MG63 (cell line): ENCODE data around the gene BZW2. TPM values are rescaled to one million over a fixed set of nuclear protein-coding genes. Genes with fewer than 3 reads are reported as not detected.
A peak's percentile ranks its signal among the peaks of the same experiment; 100 is the strongest.

ENCODE experiments used
- DNase-seq: peaks from one replicate; pipeline ENCODE4 v3.0.0-alpha.2; 2020
- H3K27me3 ChIP-seq: fragments of 250-450 bp; sonication (Bioruptor Pico); 2 replicates; pipeline ENCODE4 v1.5.1; 2020; ENCODE audit warnings: mild to moderate bottlenecking, moderate library complexity
- H3K36me3 ChIP-seq: fragments of 250-450 bp; sonication (Bioruptor Pico); 2 replicates; pipeline ENCODE4 v1.5.1; 2020; ENCODE audit warnings: mild to moderate bottlenecking, moderate library complexity
- H3K4me3 ChIP-seq: fragments of 250-450 bp; sonication (Bioruptor Pico); 2 replicates; pipeline ENCODE4 v1.5.1; 2020; ENCODE audit warnings: mild to moderate bottlenecking, moderate library complexity
- H3K9me3 ChIP-seq: fragments of 250-450 bp; sonication (Bioruptor Pico); 2 replicates; pipeline ENCODE4 v1.5.1; 2020; ENCODE audit warnings: mild to moderate bottlenecking, moderate library complexity
- total RNA-seq: library from RNA; depleted of rRNA; stranded (reverse); fragments of >200 nt; shearing (Covaris generic); gene quantifications from 2 replicates; pipeline ENCODE4 v1.2.3, GENCODE V29; 2014; ENCODE audit warnings: low replicate concordance; rRNA removed

Gene BZW2
- total RNA-seq, 1 experiment from 2014 or later, result 120 TPM

GRCh38 chr7:16745645-16746044, 99.7 kb downstream of the BZW2 start:
- Histone ChIP-seq H3K27me3 (no peaks in the 10 kb centered on the region), H3K4me3 (no peak overlapping the region), H3K36me3 (no peaks in the 10 kb centered on the region), H3K9me3 (no peaks in the 10 kb centered on the region)
- DNase-seq, result no peak

GRCh38 chr7:16747102-16747501, 101.1 kb downstream of the BZW2 start:
- H3K36me3 ChIP-seq, result no peaks in the 10 kb centered on the region
- no peak for DNase-seq
- H3K4me3 ChIP-seq, result no peak overlapping the region
- no peaks in the 10 kb centered on the region for H3K9me3 ChIP-seq
- no peaks in the 10 kb centered on the region for H3K27me3 ChIP-seq

GRCh38 chr7:16753102-16753931, 107.3 kb downstream of the BZW2 start, which contains the start of gene TSPAN13:
TSS of gene TSPAN13 (plus strand) at chr7:16753755. CDS start at chr7:16753968, 213 bp downstream.
- no peaks in the 10 kb centered on the region for H3K27me3 ChIP-seq
- no peaks in the 10 kb centered on the region for H3K36me3 ChIP-seq
- no peaks in the 10 kb centered on the region for H3K9me3 ChIP-seq
- peak; percentile 79 for DNase-seq
- peak within 1 kb of the TSS; percentile 54 for H3K4me3 ChIP-seq

- Histone ChIP-seq H3K27me3 (no peaks in the 10 kb centered on the region), H3K36me3 (no peaks in the 10 kb centered on the region)
- DNase-seq, result peak; percentile 30
These were observed 108.2 kb downstream of the BZW2 start for GRCh38 chr7:16753932-16754855.

GRCh38 chr7:16754856-16755317, 108.9 kb downstream of the BZW2 start:
- Histone ChIP-seq H3K36me3 (no peaks in the 10 kb centered on the region), H3K4me3 (no peak overlapping the region), H3K9me3 (no peaks in the 10 kb centered on the region), H3K27me3 (no peaks in the 10 kb centered on the region)
- DNase-seq, result no peak

More at GRCh38 chr7:16753932-16754855, 108.2 kb downstream of the BZW2 start:
- H3K9me3 ChIP-seq, result no peaks in the 10 kb centered on the region
- H3K4me3 ChIP-seq, result peak overlapping the region; percentile 54

DNA sequence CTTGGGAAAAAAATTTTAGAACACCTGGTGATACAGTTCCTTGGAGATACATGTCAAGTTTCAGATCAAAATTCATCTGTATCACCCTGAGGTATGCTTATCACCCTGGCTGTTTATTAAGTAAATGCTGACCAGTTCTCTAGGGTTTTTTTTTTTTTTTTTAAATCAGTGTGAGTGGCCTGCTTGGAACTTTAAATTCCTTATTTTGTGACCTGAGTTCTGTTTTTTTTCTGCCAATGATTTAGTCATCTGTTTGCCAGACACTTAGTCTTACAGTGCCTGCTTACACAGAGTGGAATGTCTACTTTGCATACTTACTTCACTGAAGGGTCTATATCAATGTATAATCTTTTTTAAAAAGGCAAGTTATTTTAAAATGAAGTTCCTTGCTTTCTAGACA, 109.4 kb downstream of the BZW2 start:
- no peaks in the 10 kb centered on the region for H3K9me3 ChIP-seq
- no peaks in the 10 kb centered on the region for H3K36me3 ChIP-seq
- DNase-seq, result no peak
- no peak overlapping the region for H3K4me3 ChIP-seq
- no peaks in the 10 kb centered on the region for H3K27me3 ChIP-seq

Other genes with a start within 250 kb of the BZW2 start
- 0.33 and 0.42 TPM in 2 replicates for gene CRPPA, start 224.6 kb upstream of the BZW2 start, total RNA-seq
- gene SOSTDC1, start 180.4 kb upstream of the BZW2 start, total RNA-seq, result not detected in 2 replicates
- not detected in 2 replicates for gene LRRC72, start 119.4 kb upstream of the BZW2 start, total RNA-seq
- 18.5 and 21.0 TPM in 2 replicates for gene ANKMY2, start 427 bp upstream of the BZW2 start, total RNA-seq
- 1.2 and 5.0 TPM in 2 replicates for gene TSPAN13, start 107.6 kb downstream of the BZW2 start, total RNA-seq
- not detected in 2 replicates for gene AGR2, start 158.8 kb downstream of the BZW2 start, total RNA-seq
- gene AGR3, start 235.8 kb downstream of the BZW2 start, total RNA-seq, result not detected in 2 replicates